Measurements from ENCODE around the gene FPGS.

GRCh38 chr9:127856094-127856728 lies 53.5 kb downstream of the FPGS start:
- TF ChIP-seq, protein P1, sequence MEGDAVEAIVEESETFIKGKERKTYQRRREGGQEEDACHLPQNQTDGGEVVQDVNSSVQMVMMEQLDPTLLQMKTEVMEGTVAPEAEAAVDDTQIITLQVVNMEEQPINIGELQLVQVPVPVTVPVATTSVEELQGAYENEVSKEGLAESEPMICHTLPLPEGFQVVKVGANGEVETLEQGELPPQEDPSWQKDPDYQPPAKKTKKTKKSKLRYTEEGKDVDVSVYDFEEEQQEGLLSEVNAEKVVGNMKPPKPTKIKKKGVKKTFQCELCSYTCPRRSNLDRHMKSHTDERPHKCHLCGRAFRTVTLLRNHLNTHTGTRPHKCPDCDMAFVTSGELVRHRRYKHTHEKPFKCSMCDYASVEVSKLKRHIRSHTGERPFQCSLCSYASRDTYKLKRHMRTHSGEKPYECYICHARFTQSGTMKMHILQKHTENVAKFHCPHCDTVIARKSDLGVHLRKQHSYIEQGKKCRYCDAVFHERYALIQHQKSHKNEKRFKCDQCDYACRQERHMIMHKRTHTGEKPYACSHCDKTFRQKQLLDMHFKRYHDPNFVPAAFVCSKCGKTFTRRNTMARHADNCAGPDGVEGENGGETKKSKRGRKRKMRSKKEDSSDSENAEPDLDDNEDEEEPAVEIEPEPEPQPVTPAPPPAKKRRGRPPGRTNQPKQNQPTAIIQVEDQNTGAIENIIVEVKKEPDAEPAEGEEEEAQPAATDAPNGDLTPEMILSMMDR (IDR thresholded peaks at IDR 0.05), result no peak
- TF ChIP-seq EP300 (IDR thresholded peaks at IDR 0.05), result no peak
- no peak for TF ChIP-seq POLR2A (IDR thresholded peaks at IDR 0.05)
- TF ChIP-seq POLR2AphosphoS5 (IDR thresholded peaks at IDR 0.05), result no peak

Measured in gastroesophageal sphincter (tissue), 3 donors.